ENCODE results near the gene FGF14.

GRCh38 chr13:101955764-101956163 is 446.1 kb downstream of the FGF14 start:
- TF ChIP-seq, protein P1, sequence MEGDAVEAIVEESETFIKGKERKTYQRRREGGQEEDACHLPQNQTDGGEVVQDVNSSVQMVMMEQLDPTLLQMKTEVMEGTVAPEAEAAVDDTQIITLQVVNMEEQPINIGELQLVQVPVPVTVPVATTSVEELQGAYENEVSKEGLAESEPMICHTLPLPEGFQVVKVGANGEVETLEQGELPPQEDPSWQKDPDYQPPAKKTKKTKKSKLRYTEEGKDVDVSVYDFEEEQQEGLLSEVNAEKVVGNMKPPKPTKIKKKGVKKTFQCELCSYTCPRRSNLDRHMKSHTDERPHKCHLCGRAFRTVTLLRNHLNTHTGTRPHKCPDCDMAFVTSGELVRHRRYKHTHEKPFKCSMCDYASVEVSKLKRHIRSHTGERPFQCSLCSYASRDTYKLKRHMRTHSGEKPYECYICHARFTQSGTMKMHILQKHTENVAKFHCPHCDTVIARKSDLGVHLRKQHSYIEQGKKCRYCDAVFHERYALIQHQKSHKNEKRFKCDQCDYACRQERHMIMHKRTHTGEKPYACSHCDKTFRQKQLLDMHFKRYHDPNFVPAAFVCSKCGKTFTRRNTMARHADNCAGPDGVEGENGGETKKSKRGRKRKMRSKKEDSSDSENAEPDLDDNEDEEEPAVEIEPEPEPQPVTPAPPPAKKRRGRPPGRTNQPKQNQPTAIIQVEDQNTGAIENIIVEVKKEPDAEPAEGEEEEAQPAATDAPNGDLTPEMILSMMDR (IDR thresholded peaks at IDR 0.05), result no peak
- TF ChIP-seq ZFX (IDR thresholded peaks at IDR 0.05; ENCODE audit: borderline replicate concordance), result no peak

Measured in 22Rv1 (cell line).